Vagina (tissue), 2 donors: ENCODE measurements around the gene DEFB124. TPM values are rescaled to one million over a fixed set of nuclear protein-coding genes. Genes with fewer than 3 reads are reported as not detected.

Source experiments
- DNase-seq, 2 donors: peaks; one replicate each; pipeline ENCODE4 v3.0.0-alpha.2; 2017; ENCODE audit errors: extremely low spot score in 2 of 2
- H3K27ac ChIP-seq: fragments of 200-600 bp; sonication (generic); one replicate; pipeline ENCODE4 v1.5.1; 2019
- H3K27me3 ChIP-seq: fragments of 200-600 bp; sonication (generic); one replicate; pipeline ENCODE4 v1.5.1; 2019
- H3K36me3 ChIP-seq, 2 donors: fragments of 200-600 bp; sonication (generic); one replicate each; pipeline ENCODE4 v1.5.1; 2017 to 2019
- H3K4me1 ChIP-seq: fragments of 200-600 bp; sonication (generic); one replicate; pipeline ENCODE4 v1.5.1; 2019
- H3K4me3 ChIP-seq, 2 donors: fragments of 200-600 bp; sonication (generic); 1 replicate in 1 of 2; 2 replicates in 1 of 2; pipeline ENCODE4 v1.5.1; 2016 to 2019
- H3K9me3 ChIP-seq: fragments of 200-600 bp; sonication (generic); one replicate; pipeline ENCODE4 v1.5.1; 2019
- POLR2A ChIP-seq, 2 donors: fragments of 450-650 bp; IDR thresholded peaks; one replicate each; pipeline ENCODE4 v1.6.1; 2017; ENCODE audit warnings: antibody characterized with exemption in 2 of 2, mild to moderate bottlenecking in 2 of 2, moderate library complexity in 2 of 2
- POLR2AphosphoS5 ChIP-seq, 2 donors: sonication (generic); formaldehyde crosslinking; IDR thresholded peaks; one replicate each; pipeline ENCODE4 v1.9.0; 2017; ENCODE audit warnings: antibody characterized with exemption in 2 of 2, mild to moderate bottlenecking in 2 of 2, low read depth in 1 of 2; ENCODE audit not compliant: insufficient read depth in 1 of 2
- intact Hi-C: fragments of 100-400 bp; cut with DNase I; formaldehyde crosslinking; loops from one replicate; pipeline ENCODE4 v1.15.1; 2023
- total RNA-seq: library from RNA; depleted of rRNA; stranded (reverse); fragments of >200 nt; gene quantifications from one replicate; pipeline ENCODE4 v1.2.3, GENCODE V29; 2016
- TF ChIP-seq, protein P1 (sequence below), 3 experiments: fragments of 450-650 bp in 2 of 3; fragments of 200-600 bp in 1 of 3; sonication (generic) in 1 of 3; IDR thresholded peaks; one replicate each; pipeline ENCODE4 v1.5.1; 2017 to 2019; ENCODE audit warnings: antibody characterized with exemption in 3 of 3, mild to moderate bottlenecking in 2 of 3, moderate library complexity in 2 of 3

The DEFB124 gene
- total RNA-seq, 1 donor from 2014 or later = not detected

DNA sequence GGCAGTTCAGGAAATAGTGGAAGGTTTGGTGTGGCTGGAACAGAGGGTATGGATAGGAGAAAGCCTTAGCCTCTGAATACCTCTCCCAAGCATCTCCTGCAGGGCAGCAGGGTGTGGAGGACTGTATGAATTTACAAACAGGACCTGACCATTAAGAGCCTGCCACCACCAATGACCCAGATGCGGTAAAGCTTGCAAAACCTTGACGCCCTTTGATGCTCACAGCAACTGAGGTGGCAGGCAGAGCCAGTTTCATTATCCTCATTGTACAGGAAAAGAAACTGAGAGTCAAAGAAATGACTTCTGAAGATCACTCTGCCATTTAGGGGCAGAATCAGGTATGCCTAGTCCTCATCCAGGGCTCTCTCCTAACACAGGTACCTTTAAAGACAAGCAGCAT lies 41.7 kb upstream of the DEFB124 start:
- no peak for DNase-seq
- H3K27ac ChIP-seq = peak overlapping the region; percentile 14
- no peaks in the 10 kb centered on the region for H3K9me3 ChIP-seq
- no peaks in the 10 kb centered on the region for H3K36me3 ChIP-seq
- TF ChIP-seq POLR2A (IDR thresholded peaks at IDR 0.05) (no peak), POLR2AphosphoS5 (IDR thresholded peaks at IDR 0.05; ENCODE audit: insufficient read depth in 1 of 2, low read depth in 1 of 2) (no peak)
- TF ChIP-seq, protein P1, sequence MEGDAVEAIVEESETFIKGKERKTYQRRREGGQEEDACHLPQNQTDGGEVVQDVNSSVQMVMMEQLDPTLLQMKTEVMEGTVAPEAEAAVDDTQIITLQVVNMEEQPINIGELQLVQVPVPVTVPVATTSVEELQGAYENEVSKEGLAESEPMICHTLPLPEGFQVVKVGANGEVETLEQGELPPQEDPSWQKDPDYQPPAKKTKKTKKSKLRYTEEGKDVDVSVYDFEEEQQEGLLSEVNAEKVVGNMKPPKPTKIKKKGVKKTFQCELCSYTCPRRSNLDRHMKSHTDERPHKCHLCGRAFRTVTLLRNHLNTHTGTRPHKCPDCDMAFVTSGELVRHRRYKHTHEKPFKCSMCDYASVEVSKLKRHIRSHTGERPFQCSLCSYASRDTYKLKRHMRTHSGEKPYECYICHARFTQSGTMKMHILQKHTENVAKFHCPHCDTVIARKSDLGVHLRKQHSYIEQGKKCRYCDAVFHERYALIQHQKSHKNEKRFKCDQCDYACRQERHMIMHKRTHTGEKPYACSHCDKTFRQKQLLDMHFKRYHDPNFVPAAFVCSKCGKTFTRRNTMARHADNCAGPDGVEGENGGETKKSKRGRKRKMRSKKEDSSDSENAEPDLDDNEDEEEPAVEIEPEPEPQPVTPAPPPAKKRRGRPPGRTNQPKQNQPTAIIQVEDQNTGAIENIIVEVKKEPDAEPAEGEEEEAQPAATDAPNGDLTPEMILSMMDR (IDR thresholded peaks at IDR 0.05) = no peak
- intact Hi-C loops = no loop called here
- H3K4me1 ChIP-seq = peaks cover 56% of the 10 kb centered on the region
- no peak overlapping the region for H3K4me3 ChIP-seq
- no peaks in the 10 kb centered on the region for H3K27me3 ChIP-seq

DNA sequence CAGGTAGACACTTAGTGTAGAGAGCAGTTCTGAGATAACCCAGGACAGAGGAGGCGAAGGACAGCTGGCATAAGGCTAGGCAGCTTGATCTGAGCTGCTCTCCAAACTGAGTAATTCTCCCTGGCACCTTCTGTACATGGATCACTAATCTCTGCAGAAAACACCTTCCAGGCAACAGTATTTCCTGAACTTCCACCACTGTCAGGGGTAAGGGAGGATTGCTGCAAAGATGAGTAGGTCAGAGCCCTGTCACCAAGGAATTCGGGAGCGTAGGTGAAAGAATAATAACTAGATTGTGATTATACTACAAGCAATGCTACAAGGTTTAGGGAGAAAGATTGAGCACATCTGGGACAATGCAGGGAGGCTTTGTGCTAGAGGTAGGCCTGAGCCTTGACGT lies 41.2 kb upstream of the DEFB124 start:
- DNase-seq = no peak
- peak overlapping the region; percentile 72 for H3K27ac ChIP-seq
- TF ChIP-seq, protein P1 (IDR thresholded peaks at IDR 0.05) = no peak
- no peak for TF ChIP-seq POLR2A (IDR thresholded peaks at IDR 0.05)
- no peak for TF ChIP-seq POLR2AphosphoS5 (IDR thresholded peaks at IDR 0.05; ENCODE audit: insufficient read depth in 1 of 2, low read depth in 1 of 2)
- H3K36me3 ChIP-seq = no peaks in the 10 kb centered on the region
- peak overlapping the region; percentile 86 to 87 for H3K4me3 ChIP-seq
- intact Hi-C loops = no loop called here
- no peaks in the 10 kb centered on the region for H3K27me3 ChIP-seq
- H3K4me1 ChIP-seq = peaks cover 54% of the 10 kb centered on the region
- no peaks in the 10 kb centered on the region for H3K9me3 ChIP-seq

DNA sequence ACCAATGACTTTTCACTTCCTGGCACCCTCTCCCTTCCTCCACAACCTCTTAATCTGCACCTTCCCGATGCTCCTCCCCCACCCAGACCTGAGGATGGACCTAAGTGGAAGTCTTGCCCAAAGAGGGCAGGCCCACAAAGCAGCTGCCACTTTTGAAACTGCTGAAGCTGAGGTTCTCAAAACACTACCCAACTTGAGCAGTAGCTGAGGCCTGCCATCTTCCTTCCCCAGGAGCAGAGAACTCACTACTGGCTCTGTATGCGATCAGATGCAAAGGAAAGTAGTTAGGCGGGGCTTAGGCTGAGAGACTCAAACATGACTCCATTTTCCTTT lies 40.8 kb upstream of the DEFB124 start:
- H3K27ac ChIP-seq = peak overlapping the region; percentile 72
- H3K4me3 ChIP-seq = peak overlapping the region; percentile 86 to 87
- H3K9me3 ChIP-seq = no peaks in the 10 kb centered on the region
- TF ChIP-seq, protein P1 (IDR thresholded peaks at IDR 0.05) = no peak
- TF ChIP-seq POLR2AphosphoS5 (IDR thresholded peaks at IDR 0.05; ENCODE audit: insufficient read depth in 1 of 2, low read depth in 1 of 2) (no peak), POLR2A (IDR thresholded peaks at IDR 0.05) (no peak)
- no peaks in the 10 kb centered on the region for H3K36me3 ChIP-seq
- intact Hi-C loops = no loop called here
- DNase-seq = no peak
- no peaks in the 10 kb centered on the region for H3K27me3 ChIP-seq
- H3K4me1 ChIP-seq = peaks cover 49% of the 10 kb centered on the region

DNA sequence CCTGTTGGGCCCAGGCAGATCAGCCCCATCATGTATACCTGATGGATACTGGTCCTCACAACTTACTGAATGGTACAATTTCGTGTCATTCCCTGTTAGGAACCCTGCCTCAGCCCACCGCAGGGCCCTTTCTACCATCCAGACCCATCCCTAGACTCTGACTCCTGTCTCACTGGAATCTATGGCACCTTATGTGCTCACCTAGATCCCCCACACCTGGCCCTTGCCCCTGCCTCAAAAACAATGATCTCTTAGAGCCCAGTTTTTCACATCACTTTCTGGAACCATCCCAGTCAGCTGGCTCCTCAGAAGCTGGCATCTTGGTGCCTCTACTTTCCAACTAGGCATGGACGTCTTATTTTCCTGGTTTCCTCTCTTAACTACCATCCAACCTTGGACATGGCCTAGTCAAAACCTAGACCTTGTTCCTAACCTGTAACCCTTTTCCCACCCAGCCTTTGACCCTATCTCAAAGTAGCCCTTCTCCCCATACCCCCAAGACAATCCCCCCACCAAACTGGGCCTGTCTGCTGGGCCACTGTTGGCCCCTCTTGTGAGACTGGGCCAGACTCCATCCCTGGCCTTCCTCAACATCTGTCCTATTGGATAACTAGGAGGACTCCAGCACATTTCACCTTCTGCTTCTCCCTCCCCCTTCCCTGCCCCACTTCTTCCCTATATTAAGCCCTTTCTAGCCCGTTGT lies 40.3 kb upstream of the DEFB124 start:
- H3K4me3 ChIP-seq = peak overlapping the region; percentile 86 to 87
- intact Hi-C loops = no loop called here
- no peak for DNase-seq
- peaks cover 44% of the 10 kb centered on the region for H3K4me1 ChIP-seq
- no peak for TF ChIP-seq POLR2AphosphoS5 (IDR thresholded peaks at IDR 0.05; ENCODE audit: insufficient read depth in 1 of 2, low read depth in 1 of 2)
- H3K36me3 ChIP-seq = no peaks in the 10 kb centered on the region
- H3K27ac ChIP-seq = peak overlapping the region; percentile 72
- H3K9me3 ChIP-seq = no peaks in the 10 kb centered on the region
- no peaks in the 10 kb centered on the region for H3K27me3 ChIP-seq

DNA sequence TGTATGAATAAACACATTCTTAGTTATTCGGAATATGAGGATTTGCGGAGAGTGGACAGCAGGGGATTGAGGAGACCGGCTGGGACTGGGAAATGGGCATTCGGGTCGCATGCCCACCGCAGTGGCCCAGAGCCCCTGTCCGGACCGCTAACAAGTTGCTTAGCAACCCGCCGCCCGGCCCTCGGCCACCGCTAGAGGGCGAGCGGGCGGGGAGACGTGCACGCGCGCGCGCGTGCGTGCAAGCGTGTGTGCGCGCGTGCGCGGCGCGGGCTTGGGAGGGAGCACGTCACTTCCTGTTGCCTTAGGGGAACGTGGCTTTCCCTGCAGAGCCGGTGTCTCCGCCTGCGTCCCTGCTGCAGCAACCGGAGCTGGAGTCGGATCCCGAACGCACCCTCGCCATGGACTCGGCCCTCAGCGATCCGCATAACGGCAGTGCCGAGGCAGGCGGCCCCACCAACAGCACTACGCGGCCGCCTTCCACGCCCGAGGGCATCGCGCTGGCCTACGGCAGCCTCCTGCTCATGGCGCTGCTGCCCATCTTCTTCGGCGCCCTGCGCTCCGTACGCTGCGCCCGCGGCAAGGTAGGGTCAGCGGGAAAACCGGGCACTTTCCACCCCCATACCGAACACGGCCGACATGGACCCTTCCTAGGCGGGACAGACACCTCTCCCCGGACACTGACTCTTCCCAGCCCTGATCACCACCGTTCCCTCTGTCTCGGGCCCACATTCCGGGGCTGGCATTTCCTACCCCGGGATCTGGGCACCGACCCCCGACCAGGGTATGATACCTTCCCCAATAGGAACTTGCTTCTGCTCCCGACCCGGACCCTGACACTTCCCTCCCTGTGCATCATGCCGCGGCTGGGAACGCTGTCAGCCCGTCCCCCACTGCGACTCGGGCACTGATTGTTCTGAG lies 39.5 kb upstream of the DEFB124 start, which contains the start of gene HM13:
HM13 (plus strand) TSS at position 289 of the 918 bp plus-strand sequence; CDS start at position 399, 110 bp downstream.
- peak within 1 kb of the TSS; percentile 72 for H3K27ac ChIP-seq
- TF ChIP-seq POLR2AphosphoS5 (IDR thresholded peaks at IDR 0.05; ENCODE audit: insufficient read depth in 1 of 2, low read depth in 1 of 2) (peak in 1 of 2 donors; percentile 82), POLR2A (IDR thresholded peaks at IDR 0.05) (peak in 1 of 2 donors; percentile 34)
- TF ChIP-seq, protein P1 (IDR thresholded peaks at IDR 0.05) = peak; percentile 97 to 99 (median 98)
- H3K9me3 ChIP-seq = no peaks in the 10 kb centered on the region
- no peak for DNase-seq
- intact Hi-C loops = loop anchor here (5.0 kb wide), 1 partner anchor 52 kb away; no protein-coding TSS in a partner anchor
- peak within 1 kb of the TSS; percentile 86 to 87 for H3K4me3 ChIP-seq
- no peaks in the 10 kb centered on the region for H3K36me3 ChIP-seq
- H3K4me1 ChIP-seq = peaks cover 36% of the 10 kb centered on the region
- no peaks in the 10 kb centered on the region for H3K27me3 ChIP-seq
